ENCODE results near the gene TFR2.

Gene TFR2

DNA sequence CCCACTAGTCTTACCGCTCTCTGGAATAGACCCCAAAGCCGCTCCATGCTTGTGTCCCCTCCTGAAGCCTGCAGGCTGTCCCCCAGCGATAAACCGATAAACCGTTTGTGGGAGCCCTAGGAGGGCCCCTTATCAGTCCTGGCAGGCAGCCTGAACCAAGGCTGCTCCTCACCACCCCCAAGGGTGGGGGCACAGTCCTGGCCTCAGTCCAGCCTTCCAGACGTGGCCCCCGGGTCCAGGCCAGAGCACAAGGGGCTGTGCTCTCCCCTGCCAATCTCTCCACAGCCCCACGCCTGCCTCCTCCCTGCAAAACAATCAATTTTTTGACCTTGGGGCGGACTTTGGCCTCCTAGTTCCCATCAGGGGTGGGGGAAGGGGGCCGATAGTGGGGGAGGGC lies at the start of gene TFR2:
TFR2 (minus strand) TSS at position 90 of the 397 bp plus-strand sequence; CDS start at position 47, 43 bp downstream.
- DNase-seq: no peak

DNA sequence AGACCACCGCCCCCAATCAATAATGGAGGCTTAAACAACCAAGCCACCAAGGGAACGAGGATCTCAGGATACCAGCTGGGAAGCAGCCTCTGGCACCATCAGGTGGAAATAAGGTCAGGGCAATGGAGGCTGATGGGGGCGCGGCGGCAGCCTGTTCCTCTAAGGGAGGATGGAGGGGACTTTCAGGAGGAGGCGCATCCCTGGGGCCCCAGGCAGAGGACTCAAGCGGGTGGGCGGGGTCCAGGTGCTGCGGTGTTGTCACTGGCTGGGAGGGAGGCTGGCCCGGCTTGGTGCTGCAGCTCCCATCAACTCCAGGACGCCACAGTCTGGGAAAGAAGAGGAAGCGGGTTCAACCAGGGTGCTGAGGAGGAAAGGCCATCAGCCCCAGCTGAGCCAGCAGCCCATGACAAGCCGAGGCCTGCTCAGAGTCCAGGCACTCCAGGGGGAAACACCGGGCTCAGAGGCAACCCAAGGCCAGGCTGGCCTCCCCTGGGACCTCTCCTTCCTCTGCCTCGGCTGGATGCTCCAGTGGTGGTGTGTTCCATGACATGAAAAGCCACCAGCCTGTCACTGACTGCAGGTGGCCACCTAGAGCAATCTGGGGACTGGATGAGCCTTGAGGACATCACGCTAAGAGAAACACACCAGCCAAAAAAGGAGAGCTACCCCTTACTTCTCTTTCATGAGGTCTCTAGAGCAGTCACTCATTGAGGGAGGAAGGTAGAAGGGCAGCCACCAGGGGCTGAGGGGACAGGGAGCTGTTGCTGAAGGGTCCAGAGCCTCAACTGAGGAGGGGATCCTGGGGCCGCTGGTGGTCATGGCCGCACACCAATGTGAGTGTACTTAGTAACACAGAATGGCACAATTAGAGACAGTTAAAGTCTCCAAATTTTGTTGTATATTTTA lies 48.1 kb upstream of the TFR2 start:
- no peak for DNase-seq

DNA sequence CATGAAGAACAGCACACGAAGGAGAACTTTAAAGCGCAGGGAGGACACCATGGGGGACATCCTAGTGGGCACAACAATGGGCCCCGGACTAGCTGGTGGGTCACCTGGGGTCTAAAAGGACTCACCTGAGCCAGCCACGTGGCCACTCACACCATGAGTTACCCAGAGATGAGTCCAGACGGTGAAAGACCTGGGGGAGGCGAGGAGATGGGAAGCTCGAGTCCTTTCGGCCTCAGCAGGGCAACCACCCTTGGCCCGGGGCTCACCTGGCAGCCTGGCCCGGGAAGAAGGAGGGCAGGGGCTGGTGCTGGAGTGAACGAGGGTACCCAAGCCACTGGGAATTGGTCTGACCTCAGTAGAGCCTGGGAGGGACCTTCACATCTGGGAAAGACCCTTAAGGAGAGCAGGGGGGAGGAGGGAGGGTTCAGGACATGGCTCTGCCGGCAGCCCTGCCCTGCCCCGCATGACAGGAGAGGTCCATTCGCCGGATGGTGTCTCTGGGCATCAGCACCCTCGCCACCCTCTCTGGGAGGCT lies 47.0 kb upstream of the TFR2 start:
- DNase-seq: no peak

DNA sequence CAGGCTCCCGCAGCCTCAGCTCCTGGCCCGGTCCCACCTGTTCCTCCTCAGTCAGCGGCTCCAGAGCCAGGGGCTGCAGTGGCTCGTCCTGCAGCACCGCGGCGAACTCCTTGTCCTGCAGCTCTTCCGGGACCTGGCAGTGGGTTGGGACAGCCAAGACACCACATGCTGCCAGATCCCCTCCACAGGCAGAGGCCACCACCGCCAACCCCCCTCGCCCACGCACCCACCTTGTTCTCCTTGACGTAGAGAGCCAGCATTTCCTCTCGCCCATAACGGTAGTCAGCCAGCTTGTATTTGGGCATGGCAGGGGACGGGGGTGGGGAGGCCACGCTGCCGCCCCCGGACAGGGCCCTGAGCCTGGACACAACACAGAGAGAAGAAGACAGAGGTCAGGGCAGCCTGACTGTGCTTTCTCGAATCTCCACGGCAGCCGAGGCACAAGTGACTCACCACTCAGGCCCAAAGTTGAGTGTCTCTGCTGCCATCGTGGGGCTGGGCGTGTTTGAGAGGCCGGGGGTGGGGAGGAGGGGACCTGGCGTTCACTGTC lies 46.5 kb upstream of the TFR2 start:
- DNase-seq: no peak

DNA sequence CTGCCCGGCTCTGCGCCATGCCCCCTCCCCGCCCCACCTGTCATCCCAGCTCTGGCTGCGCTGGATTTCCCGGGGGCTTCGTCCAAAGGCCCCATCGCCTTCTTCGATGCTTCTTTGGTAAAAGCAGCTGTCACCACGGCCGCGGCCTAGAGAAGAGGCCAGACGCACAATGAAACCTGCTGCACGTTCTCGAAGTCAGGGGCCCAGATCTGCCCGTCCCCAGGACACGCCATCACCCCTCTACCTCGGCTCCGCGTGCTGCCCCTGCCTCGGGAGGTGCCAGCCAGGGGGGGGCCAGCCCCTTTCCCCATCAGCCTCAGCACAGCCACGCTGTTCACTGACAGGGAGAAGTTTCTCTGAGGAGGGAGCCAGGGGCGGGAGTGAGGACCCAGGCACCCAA lies 45.9 kb upstream of the TFR2 start:
- no peak for DNase-seq

DNA sequence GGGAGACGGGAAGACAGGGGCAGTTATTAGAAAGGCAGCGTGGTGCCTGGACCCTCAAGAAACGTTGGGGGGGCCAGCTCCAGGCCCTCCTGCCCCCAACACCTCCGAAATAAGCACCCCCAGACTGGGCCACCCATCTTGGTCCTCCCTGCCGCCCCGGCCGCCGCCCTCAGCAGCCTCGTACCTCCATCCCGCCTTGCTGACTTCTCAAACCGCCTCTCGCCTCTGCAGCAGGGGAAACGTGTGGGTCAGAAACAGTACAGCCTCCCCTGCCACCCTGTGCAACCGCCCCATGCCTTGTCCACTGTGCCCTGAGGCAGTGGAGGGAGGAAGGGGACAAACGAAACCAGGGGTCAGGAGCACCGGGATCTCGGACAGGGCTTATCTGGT lies 45.5 kb upstream of the TFR2 start:
- no peak for DNase-seq

DNA sequence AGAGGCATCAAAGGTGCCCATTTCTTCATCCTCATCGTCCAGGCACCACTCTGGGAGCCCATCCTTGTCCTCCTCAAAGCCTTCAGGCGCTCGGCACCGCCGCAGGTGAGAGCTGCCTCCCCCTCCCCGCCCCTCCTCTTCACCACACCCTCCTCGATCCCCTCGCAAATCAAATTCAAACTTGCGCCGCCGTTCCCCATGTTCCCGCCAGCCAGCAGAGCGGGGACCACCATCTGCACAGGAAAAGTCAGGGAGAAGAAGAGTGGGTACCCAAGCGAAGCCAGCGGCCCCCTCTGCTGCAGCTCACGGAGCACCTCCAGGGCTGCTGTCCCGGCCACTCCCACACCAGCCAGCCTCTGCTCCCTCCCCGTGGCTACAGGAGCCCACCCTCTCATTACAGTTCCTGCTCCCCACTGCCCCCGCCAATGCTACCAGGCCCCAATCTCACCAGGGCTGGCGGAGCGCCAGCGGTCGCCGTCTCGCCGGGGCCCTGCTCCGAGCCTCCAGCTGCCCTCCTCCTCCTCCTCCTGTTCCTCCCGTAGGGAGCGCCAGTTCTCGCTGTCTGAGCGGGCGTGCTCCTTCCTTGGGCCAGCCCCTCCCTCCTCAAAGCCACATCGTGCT lies 45.0 kb upstream of the TFR2 start:
- no peak for DNase-seq

DNA sequence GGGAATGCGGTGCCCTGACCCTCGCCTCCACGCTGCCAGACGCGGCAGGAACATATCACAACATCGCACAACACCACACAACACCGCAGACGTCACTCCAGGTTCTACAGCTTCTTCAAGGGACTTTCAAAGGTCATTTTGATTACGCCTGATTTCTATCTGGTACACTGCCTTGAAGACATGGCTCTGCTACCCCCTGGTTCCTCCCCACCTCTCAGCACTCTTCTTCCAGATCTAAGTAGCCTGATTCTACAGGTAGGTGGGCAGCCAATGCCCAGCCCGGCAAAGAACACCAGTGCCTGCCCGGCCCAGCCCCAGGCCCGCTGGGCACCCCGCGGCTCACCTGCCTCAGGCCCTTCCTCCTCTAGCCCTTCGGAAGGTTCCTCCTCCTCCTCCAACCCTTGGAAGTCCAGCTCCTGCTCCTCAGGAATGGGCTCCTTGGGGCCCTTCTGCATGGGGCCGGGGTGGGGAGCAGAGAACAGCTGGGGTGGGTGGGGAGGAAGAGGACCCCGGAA lies 44.3 kb upstream of the TFR2 start:
- no peak for DNase-seq

DNA sequence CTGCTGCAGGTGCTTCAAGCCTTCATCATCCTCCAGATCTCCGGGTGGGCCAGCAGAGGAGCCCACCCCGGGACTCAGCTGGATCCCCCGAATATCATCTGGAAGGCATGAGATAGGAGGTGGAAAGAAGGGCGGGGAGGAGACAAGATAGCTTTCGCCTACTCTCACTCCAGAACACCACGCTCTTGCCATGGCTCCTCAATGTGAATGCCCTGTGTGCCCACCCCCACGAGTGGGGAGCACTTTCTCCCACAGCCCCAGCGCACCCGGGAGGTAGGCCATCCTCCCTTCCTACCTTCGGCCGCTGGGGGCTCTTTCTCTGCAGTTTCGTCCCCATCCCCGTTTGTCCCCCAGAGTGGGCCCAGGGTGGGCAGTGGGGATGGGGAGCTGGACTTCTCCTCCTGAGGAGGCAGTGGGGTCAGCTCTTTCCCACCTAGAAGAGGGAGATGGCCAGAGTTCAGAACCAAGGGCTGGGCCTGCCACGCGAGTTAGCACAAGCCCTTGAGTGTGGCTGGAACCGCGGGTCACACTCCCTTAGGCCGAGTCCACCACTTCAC lies 43.8 kb upstream of the TFR2 start:
- no peak for DNase-seq

DNA sequence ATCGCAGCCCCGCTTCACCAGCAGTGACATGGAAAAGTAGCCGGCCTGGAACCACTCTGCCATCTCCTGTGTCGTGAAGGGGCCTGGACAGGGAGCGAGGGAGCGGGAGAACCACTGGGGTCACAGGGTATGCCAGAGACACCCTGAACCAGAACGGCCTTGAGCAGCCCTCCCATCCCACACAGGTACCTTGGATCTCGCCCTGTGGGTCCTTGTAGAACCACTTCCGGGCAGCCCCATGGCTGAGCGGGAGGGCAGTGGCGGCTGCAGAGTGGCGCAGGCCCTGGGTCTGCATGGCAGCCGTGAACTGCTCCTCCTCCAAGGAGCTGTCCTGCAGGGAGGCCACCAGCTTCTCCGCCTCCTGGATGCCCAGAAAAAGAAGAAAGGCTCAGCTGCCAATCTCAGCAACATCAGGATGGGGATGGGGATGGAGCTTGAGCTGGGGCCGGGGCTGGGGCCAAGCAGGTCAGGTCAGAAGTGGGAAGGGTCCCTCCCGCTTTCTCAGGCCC lies 43.2 kb upstream of the TFR2 start:
- no peak for DNase-seq

DNA sequence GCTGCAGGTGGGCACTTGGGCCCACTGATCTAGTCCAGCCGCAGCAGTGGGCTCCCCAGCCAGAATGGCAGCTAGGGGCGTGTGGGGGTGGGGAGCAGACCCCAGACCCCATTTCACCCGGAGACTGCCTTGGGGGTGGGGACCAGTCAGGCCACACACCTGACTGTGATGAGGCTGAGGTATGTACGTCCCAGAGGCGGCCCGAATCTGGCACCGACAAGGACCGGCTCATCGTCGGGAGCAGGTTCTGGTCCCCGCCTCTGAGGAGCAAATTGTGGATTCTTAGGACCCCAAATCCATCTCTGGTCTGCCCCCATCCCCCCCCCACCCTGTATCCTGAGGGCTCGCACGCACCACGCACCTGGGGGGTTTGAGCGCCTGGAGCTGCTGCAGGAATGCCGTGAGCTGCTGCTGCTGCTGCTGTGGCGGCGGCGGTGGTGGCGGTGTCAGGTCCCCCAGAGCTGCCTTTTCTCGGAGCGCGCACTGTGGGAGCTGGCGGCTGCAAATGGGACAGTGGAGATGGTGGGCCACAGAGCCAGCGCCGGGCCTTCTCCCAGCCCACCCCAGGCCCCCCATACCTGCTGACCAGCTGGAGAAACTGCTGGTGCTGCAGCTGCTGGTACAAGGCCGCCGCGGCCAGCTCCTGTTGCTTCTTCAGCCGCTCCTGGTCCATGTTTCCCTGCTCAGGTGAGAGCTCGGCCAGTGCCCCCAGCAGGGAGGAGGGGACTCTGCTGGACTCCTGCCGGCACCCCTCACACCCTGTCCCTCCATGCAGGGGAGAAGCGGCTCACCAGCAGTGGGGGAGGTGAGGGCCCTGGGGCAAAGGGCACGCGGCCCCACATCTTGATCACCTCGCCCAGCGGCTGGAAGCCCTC lies 42.5 kb upstream of the TFR2 start:
- DNase-seq: no peak

DNA sequence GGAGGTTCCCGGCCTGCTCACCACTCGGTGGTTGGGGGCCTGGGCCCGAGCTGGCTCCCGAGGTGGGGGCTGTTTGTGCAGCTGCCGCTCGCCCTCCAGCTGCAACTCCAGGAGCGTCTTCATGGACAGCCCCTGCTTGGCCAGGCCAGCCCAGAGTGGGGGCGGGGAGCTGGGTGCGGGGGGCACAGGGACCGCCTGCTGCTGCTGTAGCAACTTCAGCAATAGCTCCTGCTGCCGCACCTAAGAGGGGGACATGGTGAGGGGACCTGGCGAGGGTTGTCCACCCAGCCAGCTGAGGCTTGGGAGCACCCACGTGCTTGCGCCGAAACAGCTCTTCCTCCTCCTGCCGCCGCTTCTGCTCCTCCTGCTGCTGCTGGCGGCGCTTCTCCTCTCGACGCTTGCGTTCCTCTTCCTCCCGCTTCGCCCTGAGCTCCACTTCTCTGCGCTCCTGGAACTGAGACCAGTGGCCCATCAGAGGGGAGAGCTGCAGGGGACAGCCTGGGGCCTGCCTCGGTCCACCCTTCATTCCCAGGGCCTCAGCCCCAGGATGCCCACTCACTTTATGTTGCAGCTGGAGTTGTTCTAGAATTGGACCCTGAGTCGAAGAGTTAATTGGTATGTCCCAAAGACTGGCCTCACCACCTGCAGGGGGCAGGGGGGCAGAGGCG lies 41.8 kb upstream of the TFR2 start:
- DNase-seq: no peak

DNA sequence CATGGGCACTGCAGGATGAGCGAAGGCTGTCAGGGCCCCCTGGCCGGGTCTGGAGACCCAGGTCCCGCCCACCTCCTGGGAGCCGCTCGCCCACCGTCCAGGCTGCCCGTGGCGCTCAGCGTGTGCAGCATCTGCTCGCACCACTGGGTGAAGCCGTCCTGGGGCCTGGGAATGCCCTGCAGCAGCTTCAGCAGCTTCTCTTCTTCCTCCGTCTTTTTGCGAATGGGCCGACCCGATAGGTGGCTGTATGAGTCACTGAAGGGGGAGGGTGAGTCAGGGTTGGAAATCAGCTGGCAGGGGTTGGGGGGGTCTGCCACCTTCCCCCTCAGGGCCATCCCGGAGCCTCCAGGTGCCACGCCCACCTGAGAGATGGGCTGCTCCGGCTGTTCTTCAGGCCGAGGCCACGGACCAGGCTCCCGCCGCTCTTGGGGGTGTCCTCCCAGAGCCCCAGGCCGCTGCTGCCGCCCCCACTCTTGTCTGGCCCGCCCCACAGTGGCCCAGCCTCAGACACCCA lies 40.9 kb upstream of the TFR2 start:
- no peak for DNase-seq

DNA sequence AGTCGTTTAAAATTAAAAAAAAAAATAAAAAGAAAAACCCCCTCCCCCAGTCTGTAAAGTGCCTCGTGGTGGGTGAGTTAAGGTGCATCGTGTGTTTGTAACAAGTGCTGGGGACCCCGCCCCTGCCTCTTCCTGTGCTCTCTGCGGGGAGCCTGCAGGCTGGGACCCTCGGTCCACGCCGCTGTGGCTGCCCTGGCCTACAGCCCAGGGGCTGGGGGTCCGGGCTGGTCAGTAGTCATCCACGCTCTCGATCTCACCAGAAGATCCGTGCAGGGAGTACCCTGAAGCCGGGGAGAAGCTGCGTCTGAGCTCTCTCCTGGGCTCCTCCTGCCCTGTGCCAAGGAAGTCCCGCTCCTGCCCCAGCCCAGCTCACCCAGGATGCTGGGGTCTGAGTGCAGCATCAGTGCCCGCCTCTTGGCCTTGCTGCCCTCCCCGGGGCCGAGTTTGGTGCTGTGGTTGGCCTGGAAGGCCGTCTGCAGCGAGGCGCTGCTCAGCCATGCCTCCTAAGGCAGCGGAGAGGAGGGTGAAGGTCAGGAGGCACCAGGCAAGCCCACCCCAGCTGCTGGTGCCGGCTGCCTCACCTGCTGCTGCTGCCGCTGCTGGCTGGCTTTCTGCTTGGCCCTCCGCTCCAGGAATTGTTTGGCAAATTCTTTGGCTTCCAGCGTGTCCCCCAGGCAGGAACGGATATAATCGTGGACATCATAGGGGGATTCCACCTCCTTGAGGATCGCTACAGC lies 40.3 kb upstream of the TFR2 start:
- DNase-seq: no peak

DNA sequence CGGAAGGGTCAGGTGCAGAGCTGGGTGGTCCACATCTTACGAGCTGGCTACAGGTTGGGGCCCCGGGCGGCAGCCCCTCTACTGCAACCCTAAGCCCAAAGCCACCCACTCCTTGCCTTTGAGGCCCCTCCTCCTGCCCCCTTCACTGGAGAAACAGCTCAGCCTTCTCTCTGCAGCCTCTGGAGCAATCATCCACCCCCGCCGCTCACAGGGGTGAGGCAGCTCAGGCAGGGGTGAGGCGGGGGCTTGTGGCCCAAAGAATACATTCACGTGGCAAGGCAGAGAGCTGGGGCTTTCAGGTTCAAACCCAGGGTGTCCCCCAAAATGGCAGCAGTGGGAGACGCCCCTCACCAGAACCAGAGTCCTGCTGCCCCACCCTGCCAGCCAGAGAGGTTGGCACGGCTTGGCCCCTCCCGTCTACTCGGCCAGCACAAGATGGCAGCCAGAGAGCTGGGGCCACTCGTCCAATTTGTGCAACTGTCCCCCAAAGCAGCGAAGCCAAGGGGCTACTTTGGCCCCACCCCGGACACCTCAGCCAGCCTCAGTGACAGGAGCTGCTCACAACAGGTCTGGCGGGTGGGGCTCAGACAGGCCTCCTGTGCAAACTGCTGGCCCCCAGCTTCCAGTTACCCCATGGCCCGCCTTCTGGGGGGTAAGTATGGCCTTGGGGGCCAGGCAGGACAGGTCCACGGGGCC lies 39.4 kb upstream of the TFR2 start:
- no peak for DNase-seq

DNA sequence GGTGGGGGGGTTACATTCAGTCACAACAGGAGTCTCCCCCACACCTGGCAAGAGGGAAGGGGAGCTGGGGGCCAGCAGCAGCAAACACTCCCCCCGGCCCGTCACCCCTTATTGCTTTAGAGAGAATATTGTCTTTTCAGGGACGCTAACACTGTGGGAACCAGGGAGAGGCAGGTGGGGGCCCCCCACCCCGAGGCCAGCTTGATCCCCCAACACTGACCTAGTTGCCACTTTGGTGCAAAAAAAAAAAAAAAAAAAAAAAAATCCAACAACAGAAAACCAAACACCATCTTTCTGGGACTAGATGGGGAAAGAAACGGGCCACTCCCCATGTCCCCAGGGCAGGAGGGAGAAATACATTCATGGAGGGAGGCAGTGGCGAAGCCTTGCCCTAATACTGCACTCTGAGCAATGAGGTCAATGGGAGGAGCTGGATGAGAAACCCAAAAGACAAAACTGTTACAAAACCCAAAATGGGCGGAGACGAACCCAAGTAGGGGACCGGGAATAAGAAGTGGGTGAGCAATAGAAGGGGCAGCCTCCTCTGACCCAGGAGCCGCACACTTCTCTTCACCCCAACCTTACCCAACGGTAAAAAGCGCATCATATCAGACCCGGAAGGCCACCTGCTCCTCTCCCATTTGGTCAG lies 38.7 kb upstream of the TFR2 start:
- DNase-seq: no peak

DNA sequence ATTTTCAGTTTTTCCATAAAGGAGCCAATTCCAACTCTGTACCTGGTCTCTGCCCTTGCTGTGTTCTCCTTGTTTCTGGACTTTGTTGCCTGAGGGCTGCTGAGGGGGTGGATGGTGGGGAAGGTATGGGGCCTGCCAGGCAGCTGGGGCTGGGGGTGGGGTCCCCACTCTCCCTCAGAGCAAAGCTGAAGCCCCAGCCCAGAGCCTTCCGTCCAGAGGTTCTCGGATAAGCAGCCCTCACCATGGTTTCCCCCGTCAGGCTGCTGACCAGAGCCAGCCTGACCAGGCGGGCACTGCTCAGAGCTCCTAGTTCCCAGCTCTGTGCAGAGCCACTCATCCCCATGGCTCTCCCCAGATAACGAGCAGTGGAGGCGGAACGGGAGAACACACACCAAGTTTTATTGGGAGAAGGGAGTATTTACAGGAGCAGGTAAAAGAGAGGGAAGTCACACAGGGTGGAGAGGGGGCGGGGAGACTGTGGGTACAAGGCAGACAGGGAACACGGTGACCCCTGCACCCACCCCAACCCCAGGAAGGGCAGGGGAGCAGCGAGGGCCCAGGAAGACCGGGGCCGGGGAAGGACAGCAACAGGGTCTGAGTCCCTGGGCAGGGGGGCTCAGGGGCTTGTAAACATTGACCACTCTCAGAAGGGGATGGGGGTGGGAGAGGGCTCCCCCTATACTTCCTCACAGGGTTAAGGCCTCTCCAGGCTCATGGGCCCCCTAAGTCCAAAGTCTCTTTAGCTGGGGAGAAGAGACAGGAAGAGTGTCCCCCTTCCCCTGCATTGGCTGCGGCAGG lies 38.0 kb upstream of the TFR2 start:
- no peak for DNase-seq

DNA sequence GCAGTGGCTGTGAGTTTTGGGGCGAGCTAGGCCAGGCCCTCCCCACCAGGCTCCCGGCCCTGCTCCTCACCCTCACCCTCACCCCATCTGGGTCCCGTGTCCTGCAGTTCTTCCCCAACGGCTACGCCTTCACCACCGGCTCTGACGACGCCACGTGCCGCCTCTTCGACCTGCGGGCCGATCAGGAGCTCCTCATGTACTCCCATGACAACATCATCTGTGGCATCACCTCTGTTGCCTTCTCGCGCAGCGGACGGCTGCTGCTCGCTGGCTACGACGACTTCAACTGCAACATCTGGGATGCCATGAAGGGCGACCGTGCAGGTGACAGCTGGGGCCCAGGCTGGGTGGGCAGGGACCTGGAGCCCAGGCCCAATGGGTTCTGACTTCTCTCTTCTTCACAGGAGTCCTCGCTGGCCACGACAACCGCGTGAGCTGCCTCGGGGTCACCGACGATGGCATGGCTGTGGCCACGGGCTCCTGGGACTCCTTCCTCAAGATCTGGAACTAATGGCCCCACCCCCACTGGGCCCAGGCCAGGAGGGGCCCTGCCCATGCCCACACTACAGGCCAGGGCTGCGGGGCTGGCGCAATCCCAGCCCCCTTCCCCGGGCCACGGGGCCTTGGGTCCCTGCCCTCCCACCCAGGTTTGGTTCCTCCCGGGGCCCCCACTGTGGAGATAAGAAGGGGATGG lies 37.1 kb upstream of the TFR2 start:
- DNase-seq: no peak
